GM19193 (cell line): Measurements from ENCODE around the gene VPS18.

ENCODE experiments used
- POLR2A ChIP-seq: IDR thresholded peaks from 4 replicates; pipeline ENCODE4 v1.6.1; 2011; ENCODE audit not compliant: insufficient read depth, insufficient read length; ENCODE audit errors: extremely low read depth

Gene VPS18

DNA sequence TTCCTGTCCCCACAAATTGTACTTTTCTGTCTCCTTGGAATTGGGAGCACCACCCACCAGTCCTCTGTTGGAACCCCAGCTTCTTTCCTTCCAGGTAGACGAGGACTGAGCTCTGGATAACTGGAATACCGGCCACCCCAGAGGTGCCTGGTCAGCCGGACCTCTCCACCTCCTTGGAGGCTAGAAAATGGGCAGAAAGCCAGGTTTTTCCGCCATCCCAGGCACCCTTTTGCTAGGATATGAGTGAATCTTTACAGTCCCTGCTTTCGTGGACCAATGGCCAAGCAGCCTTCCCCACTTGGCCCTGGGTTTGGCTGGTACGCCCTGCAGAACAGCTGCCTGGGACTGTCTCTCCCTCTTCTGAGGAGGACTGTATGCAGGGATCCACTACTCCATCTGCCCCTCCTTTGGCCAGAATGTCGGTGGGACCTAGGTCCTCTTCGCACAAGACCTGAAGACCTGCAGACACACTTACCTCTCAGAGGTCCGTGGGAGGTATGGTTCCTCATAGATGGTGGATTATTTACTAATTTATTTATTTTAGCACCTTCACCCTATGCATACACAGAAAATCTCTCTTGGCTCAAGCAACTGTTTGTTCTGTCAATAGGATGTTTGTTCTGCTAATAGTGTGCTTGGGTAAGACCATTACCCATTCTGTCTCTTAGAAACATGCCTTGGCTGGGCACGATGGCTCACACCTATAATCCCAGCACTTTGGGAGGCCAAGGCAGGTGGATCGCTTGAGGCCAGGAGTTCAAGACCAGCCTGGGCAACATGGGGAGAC is 50.5 kb downstream of the VPS18 start:
- TF ChIP-seq POLR2A, result no peak

DNA sequence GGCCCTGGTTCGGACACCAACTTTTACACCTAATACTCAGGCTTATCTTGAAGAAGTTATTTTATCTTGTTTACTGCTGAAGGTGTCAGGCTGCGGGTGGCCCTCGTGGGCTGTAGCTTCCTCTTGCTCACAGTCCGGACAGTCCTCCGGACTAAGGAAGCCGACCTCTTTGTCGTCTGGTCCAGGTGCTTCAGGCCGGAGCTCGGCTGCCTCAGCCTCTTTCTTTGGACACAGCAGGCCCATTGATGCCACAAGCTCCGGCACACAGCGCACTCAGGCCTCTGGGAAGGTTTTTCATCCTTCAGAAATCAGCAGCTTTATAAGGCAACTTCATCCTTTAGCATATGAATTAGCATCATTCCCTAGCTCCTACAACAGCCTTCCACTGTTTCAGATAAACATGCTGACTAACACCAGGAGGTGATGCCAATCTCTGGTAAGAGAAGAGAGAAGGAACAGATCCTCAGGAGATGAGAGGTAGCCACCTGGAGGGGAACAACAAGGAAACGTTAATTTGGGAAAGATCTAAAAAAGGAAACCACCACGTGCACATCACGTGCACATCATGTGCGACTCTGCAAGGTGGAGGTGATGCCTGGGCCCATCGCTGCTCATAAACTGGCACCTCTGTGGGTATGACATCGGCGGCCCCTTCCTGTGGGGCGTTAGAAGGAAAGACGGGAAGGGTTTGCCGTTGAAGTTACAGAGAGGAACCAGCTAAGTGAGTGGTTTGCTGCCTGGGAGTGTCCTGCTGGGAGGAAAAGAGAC is 54.6 kb downstream of the VPS18 start:
- TF ChIP-seq POLR2A, result no peak

DNA sequence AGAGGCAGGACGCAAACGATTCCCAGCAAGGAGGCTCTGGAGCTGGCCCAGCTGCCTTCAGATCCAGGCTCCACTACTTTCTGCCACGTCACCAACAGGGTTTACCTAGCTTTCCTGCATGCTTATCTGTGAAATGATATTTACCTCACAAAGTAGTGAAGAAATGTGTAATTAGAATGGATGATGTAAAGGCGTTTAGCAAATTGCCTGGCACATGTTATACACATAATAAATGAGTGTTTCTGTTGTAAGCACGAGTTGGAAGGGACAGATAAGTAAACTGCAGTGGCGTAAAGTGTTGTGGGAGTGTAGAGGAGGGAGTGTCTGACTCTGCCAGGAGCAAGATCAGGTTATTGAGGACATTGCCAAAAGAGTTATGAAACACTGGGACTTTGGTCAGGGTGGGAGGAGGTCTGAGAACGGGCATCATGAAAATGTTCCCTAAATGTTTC is 55.5 kb downstream of the VPS18 start:
- no peak for TF ChIP-seq POLR2A

DNA sequence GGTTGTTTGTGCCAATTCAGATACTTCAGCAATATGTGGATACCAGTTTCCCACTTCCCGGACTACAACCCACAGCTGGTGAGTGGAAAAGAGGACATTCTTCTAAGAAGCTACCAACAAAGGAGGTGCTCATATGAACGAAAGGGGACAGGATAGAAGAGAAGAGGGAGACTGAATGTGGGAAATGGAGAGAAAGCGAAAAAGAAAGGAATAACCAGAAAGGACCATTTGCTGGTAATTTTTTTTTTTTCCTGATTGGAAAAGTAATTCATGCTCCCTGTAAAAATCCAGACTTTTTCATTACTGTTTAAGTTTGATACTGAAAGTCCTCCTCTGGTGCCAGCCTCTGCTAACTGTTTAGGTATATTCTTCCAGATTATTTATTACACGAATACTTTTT is 57.5 kb downstream of the VPS18 start:
- no peak for TF ChIP-seq POLR2A

DNA sequence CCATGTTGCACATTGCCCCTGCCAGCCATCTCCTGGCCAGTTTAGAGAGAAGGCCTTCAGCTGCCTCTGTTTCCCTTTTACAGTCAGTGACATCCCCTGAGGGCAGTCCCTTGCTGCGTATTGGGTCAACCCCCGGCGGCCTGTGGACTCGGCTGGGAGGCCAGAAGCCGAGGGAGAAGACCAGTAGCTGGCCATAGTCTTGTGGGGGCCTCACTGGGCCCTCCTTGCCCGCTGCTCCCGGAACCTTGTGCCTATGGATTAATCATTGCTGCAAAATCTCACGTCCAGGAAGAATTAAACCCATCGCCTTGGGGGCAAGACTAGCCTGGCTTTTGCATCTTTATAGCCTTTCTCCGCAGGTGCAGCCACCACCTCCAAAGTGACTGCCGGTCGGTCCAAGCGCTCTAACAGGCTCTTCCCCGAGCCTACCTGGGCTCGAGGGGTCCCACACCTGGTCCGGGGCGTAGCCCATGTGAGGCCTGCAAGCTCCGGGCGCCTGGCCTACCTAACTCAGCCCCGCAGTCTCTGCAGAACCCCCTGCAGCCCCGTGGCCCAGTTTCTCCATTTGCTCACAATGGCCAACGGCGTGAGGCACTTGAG is 58.2 kb downstream of the VPS18 start:
- no peak for TF ChIP-seq POLR2A

DNA sequence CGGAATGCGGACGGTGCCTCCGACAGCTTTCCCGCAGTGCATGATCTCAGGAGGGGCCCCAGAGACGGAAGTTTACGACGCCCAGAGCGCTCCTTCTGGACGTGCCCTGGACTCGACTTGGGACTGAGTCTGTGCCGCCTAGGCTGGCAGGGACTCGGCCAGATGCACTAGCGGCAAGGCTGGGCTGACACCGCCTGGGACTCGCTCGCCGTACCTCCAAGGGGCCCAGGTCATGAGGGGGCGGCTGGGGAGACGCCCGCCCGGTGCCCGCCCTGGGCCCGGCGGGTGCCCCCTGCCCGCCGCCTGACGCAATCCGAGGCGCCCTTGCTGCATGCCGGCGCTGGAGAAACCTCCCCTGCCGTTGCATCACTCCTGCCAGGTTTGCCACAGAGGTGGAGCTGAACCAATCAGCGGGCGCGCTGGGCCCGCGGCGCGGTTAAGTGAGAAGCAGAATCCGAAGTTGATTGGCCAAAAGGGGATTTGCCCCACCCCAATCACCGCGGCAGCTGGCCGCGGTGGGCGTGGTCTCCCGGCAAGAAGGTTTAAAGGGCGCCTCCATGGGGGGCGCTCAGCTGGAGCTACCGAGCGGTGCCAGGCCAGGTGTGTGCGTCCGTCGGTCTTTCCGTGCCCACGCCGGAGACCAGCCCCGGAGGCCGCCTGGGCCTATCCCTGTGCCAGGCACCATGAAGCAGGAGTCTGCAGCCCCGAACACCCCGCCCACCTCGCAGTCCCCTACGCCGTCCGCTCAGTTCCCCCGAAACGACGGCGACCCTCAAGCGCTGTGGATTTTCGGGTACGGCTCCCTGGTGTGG is 58.9 kb downstream of the VPS18 start, which contains the start of gene CHAC1:
Gene CHAC1 (plus strand): TSS at position 571 of the 812 bp plus-strand sequence. CDS start 113 bp downstream, at position 684.
- peak; percentile 91 for TF ChIP-seq POLR2A
